HEK293 (cell line): ENCODE measurements around the gene UBQLN1.

Experiments used
- BCL11B ChIP-seq: fragments of 450-650 bp; formaldehyde crosslinking; IDR thresholded peaks from 2 replicates; pipeline ENCODE4 v1.5.1; 2016; ENCODE audit warnings: low read depth, missing biosample characterization, missing genetic modification characterization
- CTCF ChIP-seq: fragments of 450-650 bp; formaldehyde crosslinking; IDR thresholded peaks from 2 replicates; pipeline ENCODE4 v1.5.1; 2016; ENCODE audit warnings: missing biosample characterization, missing genetic modification characterization
- HOXA7 ChIP-seq: sonication (generic); formaldehyde crosslinking; IDR thresholded peaks from 2 replicates; pipeline ENCODE4 v1.8.1; 2022; ENCODE audit warnings: missing genetic modification reagents, borderline replicate concordance
- HOXD13 ChIP-seq: sonication (generic); formaldehyde crosslinking; IDR thresholded peaks from 2 replicates; pipeline ENCODE4 v1.8.0; 2022; ENCODE audit warnings: missing genetic modification reagents, borderline replicate concordance
- RBAK ChIP-seq: fragments of 450-650 bp; formaldehyde crosslinking; IDR thresholded peaks from 2 replicates; pipeline ENCODE4 v1.5.1; 2016; ENCODE audit warnings: missing biosample characterization, missing genetic modification characterization
- REST ChIP-seq: fragments of 450-650 bp; formaldehyde crosslinking; IDR thresholded peaks from 2 replicates; pipeline ENCODE4 v1.5.1; 2016; ENCODE audit warnings: missing biosample characterization, missing genetic modification characterization
- ZBTB48 ChIP-seq: fragments of 450-650 bp; formaldehyde crosslinking; IDR thresholded peaks from 2 replicates; pipeline ENCODE4 v1.5.1; 2016; ENCODE audit warnings: missing biosample characterization, missing genetic modification characterization
- ZBTB49 ChIP-seq: fragments of 450-650 bp; formaldehyde crosslinking; IDR thresholded peaks from 2 replicates; pipeline ENCODE4 v1.5.1; 2016; ENCODE audit warnings: missing biosample characterization, missing genetic modification characterization, low read depth
- ZNF138 ChIP-seq: fragments of 450-650 bp; formaldehyde crosslinking; IDR thresholded peaks from 2 replicates; pipeline ENCODE4 v1.5.1; 2016; ENCODE audit warnings: missing biosample characterization, missing genetic modification characterization, borderline replicate concordance
- ZNF175 ChIP-seq: fragments of 450-650 bp; formaldehyde crosslinking; IDR thresholded peaks from 2 replicates; pipeline ENCODE4 v1.5.1; 2016; ENCODE audit warnings: missing biosample characterization, missing genetic modification characterization
- ZNF350 ChIP-seq: fragments of 450-650 bp; formaldehyde crosslinking; IDR thresholded peaks from 2 replicates; pipeline ENCODE4 v1.5.0; 2017; ENCODE audit warnings: missing biosample characterization, mild to moderate bottlenecking, missing genetic modification characterization
- ZNF654 ChIP-seq: fragments of 450-650 bp; formaldehyde crosslinking; IDR thresholded peaks from 2 replicates; pipeline ENCODE4 v1.5.1; 2016; ENCODE audit warnings: low read depth, missing biosample characterization, missing genetic modification characterization

- TF ChIP-seq REST (tag by site-specific recombination) (no peak), ZNF654 (peak; percentile 77), ZNF175 (tag by site-specific recombination) (no peak), ZBTB49 (no peak), ZBTB48 (tag by site-specific recombination) (no peak), CTCF (peak; percentile 46; the same call in 1 of the 2 replicates), RBAK (tag by site-specific recombination) (no peak), HOXA7 (CRISPR knock-in tag) (no peak), HOXD13 (CRISPR knock-in tag) (no peak), BCL11B (tag by site-specific recombination) (no peak), ZNF138 (no peak), ZNF350 (tag by site-specific recombination) (no peak)
Measured at GRCh38 chr9:83620841-83621636, 86.7 kb downstream of the UBQLN1 start.
